Measurements from ENCODE around the gene NDUFV2.

- TF ChIP-seq FOSL1 (IDR thresholded peaks at IDR 0.05; ENCODE audit: insufficient read depth, low read depth, low read length) = no peak
- no peak for TF ChIP-seq TCF12 (IDR thresholded peaks at IDR 0.05; ENCODE audit: low read depth, low read length)
- no peak for TF ChIP-seq EZH2 (IDR thresholded peaks at IDR 0.05; ENCODE audit: low read depth, low read length, severe bottlenecking)
- TF ChIP-seq, protein P1, sequence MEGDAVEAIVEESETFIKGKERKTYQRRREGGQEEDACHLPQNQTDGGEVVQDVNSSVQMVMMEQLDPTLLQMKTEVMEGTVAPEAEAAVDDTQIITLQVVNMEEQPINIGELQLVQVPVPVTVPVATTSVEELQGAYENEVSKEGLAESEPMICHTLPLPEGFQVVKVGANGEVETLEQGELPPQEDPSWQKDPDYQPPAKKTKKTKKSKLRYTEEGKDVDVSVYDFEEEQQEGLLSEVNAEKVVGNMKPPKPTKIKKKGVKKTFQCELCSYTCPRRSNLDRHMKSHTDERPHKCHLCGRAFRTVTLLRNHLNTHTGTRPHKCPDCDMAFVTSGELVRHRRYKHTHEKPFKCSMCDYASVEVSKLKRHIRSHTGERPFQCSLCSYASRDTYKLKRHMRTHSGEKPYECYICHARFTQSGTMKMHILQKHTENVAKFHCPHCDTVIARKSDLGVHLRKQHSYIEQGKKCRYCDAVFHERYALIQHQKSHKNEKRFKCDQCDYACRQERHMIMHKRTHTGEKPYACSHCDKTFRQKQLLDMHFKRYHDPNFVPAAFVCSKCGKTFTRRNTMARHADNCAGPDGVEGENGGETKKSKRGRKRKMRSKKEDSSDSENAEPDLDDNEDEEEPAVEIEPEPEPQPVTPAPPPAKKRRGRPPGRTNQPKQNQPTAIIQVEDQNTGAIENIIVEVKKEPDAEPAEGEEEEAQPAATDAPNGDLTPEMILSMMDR (IDR thresholded peaks at IDR 0.05; ENCODE audit: control extremely low read depth in 1 of 3, insufficient read depth in 1 of 3, low read depth in 1 of 3, low read length in 3 of 3) = no peak
- no peak for TF ChIP-seq YY1 (IDR thresholded peaks at IDR 0.05; ENCODE audit: low read depth, low read length)
Measured at GRCh38 chr18:9148203-9148552, 45.7 kb downstream of the NDUFV2 start.
